Forelimb muscle (tissue), 1 donor: ENCODE measurements around the gene MOSPD3. TPM values are rescaled to one million over a fixed set of nuclear protein-coding genes. Genes with fewer than 3 reads are reported as not detected.
"Not testable (repeated sequence)": the region's sequence is repeated elsewhere in the genome, so short reads cannot be mapped to it uniquely, and the experiment has no call there.

Experiments used
- DNase-seq: peaks from one replicate; pipeline ENCODE4 v3.0.0-alpha.2; 2013; ENCODE audit warnings: low read depth
- polyA plus RNA-seq: library from polyadenylated mRNA; unstranded; fragments of 120-200 nt; gene quantifications from one replicate; pipeline ENCODE4 v1.2.1, GENCODE V29; 2013; ENCODE audit not compliant: insufficient read length

Gene MOSPD3, protein sequence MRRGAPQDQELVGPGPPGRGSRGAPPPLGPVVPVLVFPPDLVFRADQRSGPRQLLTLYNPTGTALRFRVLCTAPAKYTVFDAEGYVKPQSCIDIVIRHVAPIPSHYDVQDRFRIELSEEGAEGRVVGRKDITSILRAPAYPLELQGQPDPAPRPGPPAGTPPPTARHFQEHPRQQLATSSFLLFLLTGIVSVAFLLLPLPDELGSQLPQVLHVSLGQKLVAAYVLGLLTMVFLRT
- polyA plus RNA-seq = 17.1 TPM

DNA sequence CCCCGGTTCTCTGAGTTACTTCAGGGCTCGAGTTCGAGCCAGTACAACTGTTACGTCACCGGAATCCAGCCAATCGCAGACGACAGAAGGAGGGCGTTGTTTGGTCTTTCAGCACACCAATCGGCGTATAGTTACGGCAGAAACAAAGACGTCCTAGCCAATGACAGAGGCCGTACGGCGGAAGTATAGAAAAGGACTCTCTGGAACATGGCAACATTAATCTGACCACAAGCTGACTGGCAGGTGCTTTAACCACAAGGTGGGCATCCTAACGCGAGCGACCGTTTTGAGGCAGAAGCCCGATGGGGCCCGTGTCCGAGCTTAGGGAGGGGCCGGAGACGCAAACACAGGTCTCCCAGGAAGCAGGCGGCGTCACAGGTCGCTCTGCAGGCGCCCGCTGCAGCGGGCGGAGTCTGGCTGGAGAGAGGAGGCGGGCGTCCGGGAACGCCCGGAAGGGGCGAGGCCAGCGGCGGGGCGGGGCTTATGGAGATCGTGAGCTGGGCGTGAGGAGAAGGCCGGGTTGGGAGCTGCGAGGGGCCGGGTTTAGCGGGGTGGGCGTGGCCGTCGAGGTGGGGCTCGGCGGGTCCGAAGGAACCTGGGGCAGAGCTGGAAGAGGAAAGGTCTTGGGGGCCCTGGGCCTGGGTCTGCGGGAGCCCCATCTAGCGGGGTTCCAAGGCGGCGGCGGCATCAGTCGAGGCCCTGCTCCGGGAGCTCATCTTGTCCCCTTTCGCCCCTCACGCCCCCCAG lies at the start of gene MOSPD3:
TSS of gene MOSPD3 (plus strand) at position 558 of the 747 bp plus-strand sequence. CDS start 252 bp downstream, outside the sequence.
- DNase-seq = peak; percentile 100

DNA sequence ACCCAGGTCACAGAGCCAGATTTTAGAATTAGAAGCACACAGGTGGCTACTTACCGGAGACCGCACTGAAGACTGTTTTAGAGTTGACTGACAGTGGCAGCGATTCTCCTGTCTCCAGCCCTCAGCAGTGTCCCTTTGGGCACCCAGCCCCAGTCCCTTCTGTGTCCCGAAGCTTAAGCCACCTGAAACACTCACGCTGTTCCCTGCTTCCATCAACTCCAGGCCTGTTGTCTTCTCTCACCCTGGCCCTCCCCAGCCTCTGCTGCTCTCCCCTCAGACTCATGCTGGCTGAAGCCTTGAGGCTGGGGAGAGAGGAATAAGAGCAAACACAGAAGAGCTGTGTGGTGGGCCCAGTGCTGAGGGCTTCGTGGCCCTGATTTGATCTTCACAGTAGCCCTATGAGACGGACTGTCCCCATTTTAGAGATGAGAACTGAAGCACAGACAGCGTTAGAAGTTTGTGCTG lies 49.2 kb upstream of the MOSPD3 start:
- no peak for DNase-seq

DNA sequence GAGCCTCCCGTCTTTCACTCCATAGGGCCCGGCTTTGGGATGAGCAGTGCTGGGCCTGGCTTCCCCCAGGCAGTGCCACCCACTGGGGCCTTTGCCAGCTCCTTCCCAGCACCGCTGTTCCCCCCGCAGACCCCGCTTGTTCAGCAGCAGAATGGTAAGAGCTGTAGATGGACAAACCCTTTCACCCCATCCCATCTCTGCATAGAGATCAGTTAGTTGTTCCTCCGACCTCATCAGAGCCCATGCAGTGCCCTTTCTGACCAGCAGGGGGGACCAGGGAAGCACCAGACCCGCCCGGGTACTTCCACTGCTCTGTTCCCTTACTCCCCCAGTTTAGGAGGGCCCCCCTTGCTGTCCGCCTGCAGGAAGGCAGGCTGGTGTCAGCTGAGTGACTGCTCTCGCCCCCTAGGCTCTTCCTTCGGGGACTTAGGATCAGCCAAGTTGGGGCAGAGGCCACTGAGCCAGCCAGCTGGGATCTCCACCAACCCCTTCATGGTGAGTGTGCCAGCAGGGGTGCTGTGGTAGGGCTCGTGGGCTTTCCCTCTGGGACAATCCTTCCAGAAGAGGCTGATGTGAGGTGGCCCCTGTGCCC lies 48.4 kb upstream of the MOSPD3 start:
- DNase-seq = no peak

DNA sequence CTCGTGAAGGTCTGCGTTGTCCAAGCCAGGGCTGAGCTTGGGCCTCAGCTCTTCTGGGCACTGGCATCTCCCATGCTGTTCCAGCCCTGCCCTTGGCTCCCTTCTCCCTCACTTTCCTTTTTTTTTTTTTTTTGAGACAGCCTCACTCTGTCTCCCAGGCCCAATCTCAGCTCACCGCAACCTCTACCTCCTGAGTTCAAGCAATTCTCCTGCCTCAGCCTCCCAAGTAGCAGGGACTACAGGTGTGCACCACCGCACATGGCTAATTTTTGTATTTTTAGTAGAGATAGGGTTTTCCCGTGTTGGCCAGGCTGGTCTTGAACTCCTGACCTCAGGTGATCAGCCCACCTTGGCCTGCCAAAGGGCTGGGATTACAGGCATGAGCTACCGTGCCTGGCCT lies 47.9 kb upstream of the MOSPD3 start:
- DNase-seq = not testable (repeated sequence)

DNA sequence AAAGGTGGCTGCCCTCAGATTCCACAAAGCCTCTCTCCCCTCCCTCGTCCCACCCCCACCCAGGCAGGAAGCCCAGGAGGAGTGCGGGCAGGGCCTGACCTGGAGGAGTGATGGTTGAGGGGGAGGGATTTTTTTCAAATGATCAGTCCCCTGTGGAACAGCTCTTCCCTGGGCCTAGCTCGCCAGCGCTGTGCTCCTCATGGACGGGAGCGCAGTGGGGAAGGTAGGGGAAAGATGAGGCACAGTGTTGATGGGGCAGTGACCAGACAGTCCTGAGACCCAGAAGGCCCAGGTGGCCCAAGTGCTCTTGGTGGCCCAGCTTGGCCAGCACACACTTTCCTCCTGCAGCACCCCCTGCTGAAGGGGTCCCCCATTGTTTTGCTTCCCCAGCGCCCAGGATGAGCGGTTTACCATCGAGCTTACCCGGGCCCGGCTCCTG lies 47.2 kb upstream of the MOSPD3 start:
- no peak for DNase-seq

DNA sequence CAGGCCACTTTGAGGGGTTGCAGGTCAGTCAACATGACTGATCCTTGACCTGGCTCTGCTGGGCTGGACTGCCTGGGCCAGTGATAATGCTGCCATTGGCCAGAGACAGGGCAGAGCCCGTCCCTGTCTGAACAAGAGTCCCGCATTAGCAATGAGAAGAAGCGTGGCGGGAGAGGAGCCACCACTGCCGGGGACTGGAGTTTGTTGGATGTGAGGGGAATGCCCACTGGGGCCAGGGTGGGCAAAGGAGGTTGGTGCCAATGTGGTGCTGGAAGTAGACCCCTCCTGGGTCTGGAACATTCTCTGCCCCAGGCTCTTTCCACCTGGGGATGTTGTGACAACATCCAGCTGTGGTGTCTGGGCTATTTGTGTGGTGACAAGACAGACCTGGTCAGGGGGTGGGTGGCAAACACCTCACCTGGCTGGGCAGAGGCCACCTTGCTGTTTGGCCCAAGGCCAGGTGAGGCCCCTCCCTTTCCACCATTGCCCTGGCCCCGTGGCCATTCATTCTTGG lies 46.3 kb upstream of the MOSPD3 start:
- DNase-seq = no peak

DNA sequence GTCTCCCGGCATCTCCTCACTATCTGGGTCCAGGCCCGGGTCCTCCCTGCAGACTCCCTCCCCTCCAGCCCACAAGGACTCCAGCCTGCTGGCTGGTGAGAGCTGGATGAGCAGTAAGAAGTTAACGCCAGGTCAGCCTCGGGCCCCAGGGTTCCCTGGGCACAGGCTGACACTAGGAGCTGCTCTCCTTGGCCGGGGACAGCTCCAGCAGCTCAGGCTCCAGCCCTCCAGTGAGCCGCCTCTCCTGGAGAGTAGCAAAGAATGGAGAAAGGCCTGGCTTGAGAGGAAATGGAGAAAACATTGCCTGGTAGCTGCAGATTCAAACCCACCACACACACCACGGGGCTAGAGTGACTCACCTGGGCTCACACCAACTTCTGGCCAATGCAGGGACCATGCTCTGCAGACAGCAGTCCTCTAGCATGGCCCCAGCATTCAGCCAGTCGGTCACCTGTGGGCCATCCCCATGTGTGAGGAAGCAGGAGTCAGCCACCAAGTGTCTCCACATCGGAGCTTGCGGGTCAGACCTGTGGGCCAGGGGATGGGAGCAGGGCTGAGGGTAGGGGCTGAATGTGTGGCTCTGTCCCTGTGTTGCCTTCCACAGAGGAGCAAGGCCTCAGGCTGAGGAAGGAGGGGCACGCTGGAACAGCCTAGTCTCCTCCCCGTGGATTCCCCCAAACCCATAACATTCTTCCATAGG lies 45.2 kb upstream of the MOSPD3 start:
- no peak for DNase-seq

DNA sequence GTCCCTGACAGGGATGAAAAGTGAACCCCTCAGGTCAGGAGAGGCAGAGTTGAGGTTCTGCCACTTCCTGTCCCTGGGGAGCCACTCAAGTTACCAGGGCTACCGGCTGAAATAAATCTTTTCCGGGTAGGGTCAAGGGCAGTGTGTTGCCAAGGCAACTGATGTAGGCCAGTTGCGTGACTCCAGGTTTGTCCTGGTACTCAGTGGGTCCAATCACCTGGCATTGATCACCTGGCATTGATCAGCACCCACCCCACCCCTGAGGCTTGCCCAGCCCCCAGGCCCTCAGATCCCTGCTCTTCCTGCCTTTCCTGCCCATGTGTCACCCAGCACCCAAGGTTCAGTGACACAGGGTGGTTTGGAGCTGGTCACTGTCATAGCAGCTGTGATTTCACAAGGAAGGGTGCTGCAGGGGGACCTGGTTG lies 44.6 kb upstream of the MOSPD3 start:
- no peak for DNase-seq

DNA sequence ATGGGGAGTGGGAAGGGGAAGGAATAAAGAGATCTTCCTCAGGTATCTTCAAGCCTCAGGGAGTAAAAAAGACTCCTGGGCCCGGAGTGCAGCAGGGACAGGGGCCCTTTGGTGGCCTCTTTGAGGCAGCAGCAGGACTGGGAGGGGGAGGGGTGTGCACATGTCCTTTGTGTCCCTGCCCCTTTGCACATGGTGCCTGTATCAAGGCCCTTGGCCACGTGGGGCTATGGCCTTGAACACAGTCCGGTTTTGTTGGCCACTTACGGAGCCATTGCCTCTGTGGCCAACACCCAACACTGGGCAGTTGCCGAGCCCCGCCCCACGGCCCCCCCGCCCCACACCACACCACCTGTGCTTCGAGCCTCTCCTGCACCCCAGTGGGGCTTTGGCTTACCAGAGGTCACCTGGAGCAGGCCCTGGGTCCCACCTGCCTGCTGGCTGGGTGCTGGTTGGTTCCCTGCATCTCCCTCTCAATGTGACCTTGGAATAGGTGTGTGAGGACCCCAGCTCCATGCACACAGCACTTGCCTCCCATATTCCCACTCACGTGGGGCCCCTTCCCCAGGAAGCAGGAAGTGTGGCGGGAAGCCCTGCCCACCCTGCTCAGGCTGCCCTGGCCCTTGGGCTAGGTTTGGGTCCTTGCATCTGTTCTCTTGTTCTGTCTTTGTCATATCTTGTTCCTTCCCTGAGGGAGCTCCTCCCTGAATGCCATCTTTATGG lies 44.0 kb upstream of the MOSPD3 start:
- no peak for DNase-seq

DNA sequence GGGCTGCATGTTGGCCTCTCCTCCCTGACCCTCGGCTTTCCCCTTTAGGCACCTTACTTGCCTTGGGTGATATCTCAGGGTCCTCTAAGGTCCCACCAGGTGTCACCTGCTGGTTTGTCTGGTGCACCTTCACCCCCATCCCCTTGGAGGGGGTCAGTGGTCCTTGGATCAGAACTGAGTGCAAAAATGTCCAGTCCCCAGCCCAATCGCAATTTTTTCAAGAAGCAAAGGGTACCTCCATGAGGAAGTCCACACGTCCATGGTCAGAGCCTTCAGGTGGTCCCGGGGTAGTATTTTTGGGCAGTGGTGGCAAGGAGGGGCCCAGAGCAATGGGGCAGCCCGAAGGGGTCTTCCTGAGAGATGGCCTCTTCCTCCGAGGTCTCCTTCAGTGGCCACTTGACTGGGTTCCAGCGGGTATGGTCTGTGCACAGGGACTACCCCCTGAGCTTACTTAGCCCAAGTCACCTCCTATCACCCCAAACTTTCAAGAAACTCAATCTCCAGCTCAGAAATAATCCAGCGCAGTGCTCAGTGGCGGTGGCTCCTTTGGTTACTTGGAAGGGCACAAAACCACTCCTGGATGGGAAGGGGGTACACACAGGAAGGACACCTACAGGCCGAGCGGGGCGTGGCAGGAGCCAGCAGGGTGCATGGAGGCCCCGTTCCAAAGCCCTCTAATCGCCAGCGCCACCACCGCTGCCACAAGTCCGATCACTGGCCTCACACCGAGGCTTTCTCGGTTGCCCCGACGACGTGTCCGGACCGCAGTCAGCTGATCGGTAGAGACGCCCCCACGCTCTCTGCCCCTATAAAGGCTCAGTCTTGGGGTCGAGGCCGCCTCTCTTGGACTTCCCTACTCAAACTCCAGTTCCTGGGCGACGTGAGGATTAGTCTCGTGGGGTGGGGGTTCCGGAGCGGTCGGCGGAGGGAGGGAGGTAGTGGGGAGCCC lies 43.2 kb upstream of the MOSPD3 start:
- no peak for DNase-seq

DNA sequence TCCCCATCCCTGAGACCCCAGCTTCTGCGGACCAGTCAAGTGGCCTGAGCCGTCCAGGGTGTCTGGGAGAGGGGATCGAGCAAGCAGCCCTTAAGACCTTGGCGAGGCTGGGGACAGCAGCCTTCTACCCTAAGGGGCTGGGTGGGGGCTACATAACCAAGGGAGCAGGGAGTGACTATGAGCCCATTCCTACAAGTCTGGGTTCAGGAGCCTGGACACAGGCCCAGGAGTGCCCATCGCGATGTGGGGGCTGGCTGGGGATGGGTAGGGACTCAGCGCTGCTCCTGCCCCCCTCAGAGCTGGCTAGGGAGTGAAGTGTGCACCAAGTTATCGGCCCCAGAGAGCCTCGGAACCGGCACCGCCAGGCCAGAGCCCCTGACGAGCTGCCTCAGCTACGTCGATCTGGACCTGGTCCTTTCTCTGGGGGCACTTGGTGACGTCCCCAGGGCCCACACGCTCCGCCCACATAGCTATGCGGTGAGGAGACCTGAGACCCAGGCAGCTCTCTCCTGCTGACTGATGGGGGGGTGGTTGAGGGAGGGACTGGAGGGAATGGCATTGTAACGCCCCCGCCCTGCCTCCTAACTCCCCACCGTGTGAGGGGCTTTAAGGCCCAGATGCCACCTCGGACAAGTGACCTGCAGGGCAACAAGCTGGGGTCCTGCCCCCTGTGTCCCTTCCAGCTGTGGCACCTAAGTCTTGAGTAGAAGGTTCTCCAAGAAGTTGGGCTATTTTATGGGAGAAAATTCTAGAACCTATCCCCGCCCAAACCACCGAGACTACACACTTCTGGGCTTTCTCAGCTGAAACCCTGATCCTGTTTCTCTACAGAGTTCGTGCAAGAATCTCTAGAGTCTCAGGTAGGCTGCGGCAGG lies 41.1 kb upstream of the MOSPD3 start:
- DNase-seq = no peak

DNA sequence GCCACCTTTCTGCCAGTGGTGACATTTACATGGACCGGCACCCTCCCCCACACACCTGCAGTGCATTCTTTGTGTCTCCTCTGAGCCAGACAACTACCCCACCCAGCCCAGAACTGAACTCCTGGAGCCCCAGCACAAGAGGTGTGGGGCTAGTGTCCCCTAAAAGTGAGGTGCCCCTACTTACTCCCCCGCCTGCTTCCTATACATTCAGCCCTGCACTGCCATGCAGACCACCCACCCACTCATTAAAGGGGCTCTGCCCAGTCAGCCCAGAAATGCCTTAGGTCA lies 40.6 kb upstream of the MOSPD3 start:
- DNase-seq = no peak

DNA sequence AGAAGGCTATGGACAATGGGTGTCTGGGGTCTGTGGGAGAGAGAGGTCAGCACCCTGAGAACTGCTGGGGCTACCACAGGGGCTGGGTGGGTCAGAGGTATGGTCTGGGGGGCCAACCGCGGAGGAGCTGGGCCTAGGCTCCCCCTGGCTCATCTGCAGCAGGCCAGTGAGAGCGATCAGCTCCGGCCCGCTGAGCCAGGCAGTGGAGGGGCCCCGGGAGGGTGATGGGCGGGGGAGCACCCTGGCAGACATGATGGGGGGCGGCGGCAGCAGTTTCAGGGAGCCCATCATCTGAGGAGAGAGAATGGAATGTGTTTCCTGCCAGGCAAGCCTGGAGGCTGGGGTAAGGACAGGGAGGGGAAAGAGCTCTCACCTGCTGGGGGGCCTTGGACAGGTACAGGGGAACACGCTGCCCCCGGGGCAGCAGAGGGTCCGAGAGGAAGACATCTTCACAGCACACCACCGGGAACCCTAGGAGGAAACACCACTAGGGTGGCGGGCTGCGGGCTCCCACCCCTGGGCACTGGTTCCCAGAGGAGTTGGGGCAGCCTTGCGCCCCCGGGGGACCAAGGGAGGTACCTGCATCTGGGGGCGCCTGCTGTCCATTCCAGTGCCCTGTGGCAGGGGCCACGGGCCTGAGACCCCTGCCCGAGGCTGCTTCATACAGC lies 39.9 kb upstream of the MOSPD3 start:
- no peak for DNase-seq

DNA sequence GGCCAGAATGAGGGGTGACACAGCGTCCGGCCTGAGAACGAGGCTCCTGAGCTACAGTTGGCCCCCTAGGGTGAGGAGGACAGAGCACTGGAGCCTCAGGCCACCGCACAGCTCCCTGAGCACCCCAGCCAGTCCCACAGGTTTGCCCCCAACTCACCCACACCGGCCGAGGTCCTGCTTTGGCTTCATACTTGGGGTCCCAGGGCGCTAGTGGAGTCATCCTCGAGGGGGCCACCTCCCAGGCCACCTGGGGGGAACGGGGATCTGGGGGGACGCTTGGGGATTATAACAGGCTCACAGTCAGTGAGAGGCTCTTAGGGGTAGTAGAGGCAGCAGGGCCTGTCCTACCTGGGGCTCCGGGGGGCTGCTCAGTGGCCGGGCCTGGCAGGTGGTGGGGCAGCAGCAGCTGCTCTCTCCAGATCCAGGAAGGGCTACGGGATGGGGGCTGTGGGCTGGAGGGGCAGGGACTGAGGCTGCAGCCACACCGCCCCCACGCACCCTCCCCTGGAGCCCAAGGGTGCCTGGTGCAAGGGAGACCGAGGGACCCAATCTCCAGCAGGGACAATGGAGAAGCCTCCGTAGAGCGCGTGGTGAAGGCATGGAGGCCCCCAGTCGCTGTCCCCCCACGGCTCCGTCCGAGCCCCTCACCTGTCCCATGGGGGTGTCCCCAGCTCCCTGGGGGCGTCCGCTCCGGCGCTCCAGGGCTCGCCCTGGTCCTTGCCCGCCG lies 39.2 kb upstream of the MOSPD3 start:
- no peak for DNase-seq

DNA sequence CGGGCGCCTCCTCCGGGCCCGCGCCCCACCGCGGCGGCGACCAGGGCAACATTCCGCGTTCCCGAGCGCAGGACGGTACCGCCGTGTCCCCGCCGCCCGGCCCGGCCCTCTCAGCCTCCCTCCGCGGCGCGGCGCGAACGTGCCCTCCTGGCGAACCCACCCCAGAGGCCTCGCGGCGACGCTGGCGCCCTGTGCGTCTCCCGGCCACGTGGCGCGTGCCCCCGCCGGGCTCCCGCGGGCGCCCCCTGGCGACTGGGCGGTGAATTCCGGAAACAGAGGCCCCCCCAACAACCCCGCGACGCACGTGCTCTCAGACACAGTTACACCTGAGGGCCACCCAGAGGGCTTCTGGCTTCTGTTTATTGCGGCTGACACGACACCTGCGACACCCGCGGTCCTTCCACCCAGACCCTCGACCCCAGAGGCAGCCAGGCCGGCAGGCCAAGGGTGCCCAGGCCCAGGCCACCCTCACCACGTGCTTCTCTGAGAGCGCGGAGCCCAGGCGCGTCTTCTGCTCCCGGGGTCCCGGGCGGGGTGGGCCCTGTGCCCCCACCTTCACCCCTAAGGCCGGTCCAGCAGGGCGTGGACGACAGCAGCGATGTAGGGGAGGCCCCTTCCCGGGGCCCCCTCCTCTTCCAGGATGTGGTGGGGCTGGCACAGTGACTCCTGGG lies 38.5 kb upstream of the MOSPD3 start, which contains the start of gene SAP25:
TSS of gene SAP25 (minus strand) at position 210 of the 671 bp plus-strand sequence. CDS start at position 52, 158 bp downstream.
- DNase-seq = no peak

DNA sequence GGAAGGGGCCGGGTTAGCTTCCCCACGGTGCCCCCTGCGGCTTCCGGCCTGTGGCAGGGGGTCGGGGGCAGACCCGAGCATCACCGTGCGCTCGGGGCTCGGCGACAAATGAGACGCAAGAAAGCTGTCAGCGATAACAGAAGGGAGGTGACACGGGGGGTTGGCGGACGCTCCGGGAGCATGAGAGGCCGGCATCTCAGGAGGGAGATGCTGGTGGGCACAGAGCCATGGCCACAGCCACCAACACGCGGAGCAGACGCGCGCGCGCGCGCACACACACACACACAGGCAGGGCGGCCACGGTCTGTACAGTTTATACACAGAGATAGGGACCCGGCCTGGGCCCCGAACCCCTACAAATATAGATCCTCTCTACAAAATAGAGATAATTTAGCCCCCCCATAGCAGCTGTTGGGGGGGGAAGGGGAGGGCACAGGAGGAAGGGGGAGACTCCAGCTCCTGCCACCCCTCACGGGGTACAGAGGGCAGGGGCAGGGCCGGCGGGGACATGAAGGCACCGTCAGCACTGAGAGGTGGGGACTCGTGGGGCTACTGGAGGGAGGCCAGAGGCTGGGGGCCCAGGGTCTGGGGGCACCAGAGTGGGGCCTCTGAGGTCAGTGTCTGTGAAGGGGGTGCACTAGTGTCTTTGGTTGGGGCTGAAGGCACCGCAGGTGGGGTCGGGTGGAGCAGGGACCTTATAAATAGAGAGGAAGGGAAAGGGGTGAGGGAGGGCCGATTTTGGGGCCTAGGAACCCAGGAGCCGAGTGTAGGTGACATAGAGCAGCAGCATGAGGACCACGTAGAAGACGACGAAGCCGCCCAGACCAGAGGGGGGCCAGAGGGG lies 37.8 kb upstream of the MOSPD3 start:
- no peak for DNase-seq
